ENCODE data around the gene MAPK11. TPM values are rescaled to one million over a fixed set of nuclear protein-coding genes. Genes with fewer than 3 reads are reported as not detected.

Gene MAPK11
- total RNA-seq, 2 experiments from 2014 or later = 5.9 to 6.2 TPM

DNA sequence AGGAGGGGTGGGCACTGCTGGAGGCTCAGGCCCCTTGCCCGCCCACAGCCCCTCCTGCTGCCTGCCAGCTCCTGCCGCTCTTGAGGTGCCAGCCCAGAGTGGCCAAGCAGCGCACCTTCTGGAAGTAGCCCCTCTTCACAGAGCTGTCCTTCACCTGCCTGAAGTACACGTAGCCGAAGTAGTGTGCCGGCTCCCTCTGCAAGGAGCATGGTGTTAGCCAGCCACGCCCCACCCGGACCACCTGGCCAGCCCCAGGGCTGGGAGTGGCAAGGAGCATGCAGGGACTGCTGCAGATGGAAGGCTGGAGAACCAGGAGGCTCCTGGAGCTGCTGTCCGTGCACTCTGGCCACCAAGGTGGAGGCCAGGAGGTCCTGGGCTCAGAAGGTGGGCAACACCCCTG, 47.0 kb upstream of the MAPK11 start:
- intact Hi-C loops (cut with micrococcal nuclease) = no loop called here
- DNase-seq (no peak), ATAC-seq (no peak)
- Mint-ChIP-seq H3K9me3 (no peaks in the 10 kb centered on the region), H3K4me3 (no peak overlapping the region), H3K27ac (no peak overlapping the region), H3K36me3 (ENCODE audit: low read depth) (no peaks in the 10 kb centered on the region), H3K4me1 (ENCODE audit: low read depth) (peaks cover 8% of the 10 kb centered on the region), H3K27me3 (no peaks in the 10 kb centered on the region)
- CTCF ChIA-PET = no interaction called here
- POLR2A ChIA-PET = interaction anchor here (1.5 to 2.6 kb wide), 2 partner anchors 10 to 70 kb away, joined by 3 to 8 read pairs; partner anchors contain the start of gene DENND6B
- TF ChIP-seq, protein P1, sequence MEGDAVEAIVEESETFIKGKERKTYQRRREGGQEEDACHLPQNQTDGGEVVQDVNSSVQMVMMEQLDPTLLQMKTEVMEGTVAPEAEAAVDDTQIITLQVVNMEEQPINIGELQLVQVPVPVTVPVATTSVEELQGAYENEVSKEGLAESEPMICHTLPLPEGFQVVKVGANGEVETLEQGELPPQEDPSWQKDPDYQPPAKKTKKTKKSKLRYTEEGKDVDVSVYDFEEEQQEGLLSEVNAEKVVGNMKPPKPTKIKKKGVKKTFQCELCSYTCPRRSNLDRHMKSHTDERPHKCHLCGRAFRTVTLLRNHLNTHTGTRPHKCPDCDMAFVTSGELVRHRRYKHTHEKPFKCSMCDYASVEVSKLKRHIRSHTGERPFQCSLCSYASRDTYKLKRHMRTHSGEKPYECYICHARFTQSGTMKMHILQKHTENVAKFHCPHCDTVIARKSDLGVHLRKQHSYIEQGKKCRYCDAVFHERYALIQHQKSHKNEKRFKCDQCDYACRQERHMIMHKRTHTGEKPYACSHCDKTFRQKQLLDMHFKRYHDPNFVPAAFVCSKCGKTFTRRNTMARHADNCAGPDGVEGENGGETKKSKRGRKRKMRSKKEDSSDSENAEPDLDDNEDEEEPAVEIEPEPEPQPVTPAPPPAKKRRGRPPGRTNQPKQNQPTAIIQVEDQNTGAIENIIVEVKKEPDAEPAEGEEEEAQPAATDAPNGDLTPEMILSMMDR (IDR thresholded peaks at IDR 0.05) = no peak

DNA sequence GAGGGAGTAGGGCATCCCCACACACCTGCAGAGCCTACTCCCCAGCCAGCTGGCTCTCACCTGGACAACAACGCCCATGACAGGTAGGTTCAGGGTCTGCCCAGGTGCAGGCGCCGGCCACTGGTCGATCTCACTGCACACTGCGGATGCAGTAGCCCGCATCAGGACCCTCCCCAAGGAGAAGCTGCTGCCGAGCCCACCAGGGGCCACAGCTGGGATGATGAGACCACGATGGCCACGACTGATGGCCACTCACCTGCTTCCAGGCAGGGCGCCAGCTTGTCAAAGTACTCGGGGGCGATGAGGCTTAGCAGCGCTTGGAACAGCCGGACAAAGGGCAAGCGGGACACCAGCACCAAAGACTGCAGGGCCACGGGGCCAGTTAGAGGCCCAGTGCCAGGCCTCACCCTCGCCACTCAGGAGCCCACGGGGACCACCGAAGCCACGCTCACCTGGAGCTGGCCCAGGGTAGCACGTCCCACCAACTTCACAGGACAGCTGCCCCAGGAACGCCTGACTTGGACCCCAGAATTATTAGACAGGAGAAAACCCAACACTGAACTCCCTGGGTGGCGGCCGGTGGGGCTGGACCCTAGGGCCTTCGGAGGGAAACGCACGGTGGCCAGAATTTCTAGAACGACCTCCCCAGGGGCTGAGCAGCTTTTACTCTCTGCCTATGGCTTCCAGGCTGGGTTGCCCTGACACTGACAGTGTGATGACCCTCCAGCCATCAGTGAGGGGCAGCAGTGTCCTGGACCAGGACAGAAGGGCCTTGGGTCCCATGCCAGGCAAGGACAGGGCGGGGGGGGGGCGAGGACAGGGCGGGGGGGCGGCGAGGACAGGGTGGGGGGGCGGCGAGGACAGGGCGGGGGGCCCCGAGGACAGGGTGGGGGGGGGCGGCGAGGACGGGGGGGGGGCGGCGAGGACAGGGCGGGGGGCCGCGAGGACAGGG, 46.2 kb upstream of the MAPK11 start:
- no peaks in the 10 kb centered on the region for H3K36me3 Mint-ChIP-seq (ENCODE audit: low read depth)
- TF ChIP-seq, protein P1 (IDR thresholded peaks at IDR 0.05) = no peak
- H3K4me3 Mint-ChIP-seq = no peak overlapping the region
- no peak for ATAC-seq
- no peaks in the 10 kb centered on the region for H3K27me3 Mint-ChIP-seq
- CTCF ChIA-PET = interaction anchor here (1.3 to 3.3 kb wide), 2 partner anchors 10 to 25 kb away, joined by 5 to 19 read pairs; partner anchors contain the start of gene DENND6B
- no peak for DNase-seq
- no peaks in the 10 kb centered on the region for H3K9me3 Mint-ChIP-seq
- H3K4me1 Mint-ChIP-seq (ENCODE audit: low read depth) = peaks cover 8% of the 10 kb centered on the region
- POLR2A ChIA-PET = interaction anchor here (0.9 to 2.6 kb wide), 5 partner anchors 8 to 193 kb away, joined by 3 to 8 read pairs (median 4); partner anchors contain the start of gene DENND6B
- intact Hi-C loops (cut with micrococcal nuclease) = no loop called here
- no peak overlapping the region for H3K27ac Mint-ChIP-seq

DNA sequence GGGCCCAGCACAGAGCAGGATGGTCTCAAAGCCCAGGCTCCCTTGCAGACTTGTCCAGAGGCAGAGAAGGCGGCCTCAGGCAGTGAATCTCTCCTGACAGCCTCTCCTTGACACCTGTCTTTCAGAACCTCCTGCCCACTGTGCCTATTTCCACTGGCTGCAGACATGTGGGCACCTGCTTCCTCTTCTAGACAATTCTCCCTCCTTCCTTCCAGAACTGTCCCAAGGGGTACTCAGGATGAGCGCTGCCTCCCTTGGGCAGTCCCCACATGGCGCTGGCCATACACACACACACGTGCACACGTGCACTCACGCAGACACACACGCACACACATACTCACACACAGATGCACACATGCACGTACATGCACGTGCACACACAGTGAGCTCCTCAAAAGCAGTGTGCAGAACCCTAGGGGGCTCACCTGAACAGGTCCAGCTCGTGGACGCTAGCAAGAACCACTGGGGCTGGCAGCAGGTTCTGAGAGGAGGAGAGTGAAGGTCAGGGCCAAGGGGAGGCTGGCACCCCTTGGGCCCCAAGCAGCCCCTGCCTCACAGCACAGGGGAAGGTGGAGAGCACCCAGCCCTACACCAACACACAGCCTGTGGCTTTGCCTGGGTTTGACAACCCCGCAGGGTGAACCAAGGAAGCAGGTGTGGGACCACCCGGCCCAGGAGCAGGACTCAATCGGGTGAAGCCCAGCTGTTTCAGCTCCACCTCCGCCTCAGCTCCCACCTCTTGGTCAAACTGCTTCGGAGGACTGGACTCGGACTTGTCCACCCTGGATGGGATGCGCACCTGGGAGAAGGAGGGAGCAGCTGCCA, 45.3 kb upstream of the MAPK11 start:
- intact Hi-C loops (cut with micrococcal nuclease) = no loop called here
- peak overlapping the region; percentile 43 for H3K27ac Mint-ChIP-seq
- H3K4me1 Mint-ChIP-seq (ENCODE audit: low read depth) = peaks cover 8% of the 10 kb centered on the region

DNA sequence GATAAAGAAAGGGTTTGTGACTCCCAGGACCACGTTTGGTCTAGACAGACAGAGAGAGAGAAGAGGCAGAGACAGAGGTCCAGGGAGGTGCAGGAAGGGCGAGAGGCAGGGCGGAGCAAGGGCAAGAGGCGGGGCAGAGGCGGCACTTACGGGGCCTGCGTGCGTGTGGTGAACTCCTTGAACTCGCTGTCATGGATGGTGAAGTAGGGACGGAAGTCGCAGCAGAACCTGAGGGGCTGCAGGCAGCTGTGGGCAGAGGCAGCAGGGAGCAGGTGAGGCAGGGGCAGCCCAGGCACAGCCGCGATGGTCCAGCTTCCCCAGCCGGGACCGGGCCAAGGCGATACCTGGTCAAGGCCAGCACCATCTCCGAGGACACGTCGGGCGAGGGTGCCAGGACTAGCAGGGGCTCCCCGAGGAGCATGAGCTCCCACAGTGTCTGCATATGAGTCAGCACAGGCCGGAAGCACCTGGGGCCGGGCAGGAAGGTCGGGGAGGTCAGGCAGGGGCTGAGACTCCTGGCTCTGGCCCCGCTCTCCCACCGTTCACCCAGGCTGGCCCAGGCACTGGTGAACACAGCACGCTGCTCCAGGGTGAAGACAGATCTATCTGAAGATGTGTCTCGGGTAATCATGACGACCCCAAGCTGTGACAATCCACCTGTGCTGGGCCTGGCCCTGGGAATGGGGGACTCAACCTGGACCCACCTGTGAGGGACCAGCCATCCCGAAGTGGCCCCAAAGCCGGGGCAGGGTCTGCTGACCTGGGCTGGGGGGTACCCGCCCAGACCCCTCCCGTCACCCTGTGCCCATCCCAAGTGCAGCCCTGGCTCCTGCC, 44.5 kb upstream of the MAPK11 start:
- H3K4me3 Mint-ChIP-seq = peak overlapping the region; percentile 84
- DNase-seq = peak; percentile 91
- no peaks in the 10 kb centered on the region for H3K9me3 Mint-ChIP-seq
- TF ChIP-seq, protein P1 (IDR thresholded peaks at IDR 0.05) = no peak
- H3K4me1 Mint-ChIP-seq (ENCODE audit: low read depth) = peaks cover 8% of the 10 kb centered on the region
- intact Hi-C loops (cut with micrococcal nuclease) = no loop called here
- CTCF ChIA-PET = interaction anchor here (1.0 to 3.3 kb wide), 4 partner anchors 12 to 39 kb away, joined by 3 to 19 read pairs (median 5); partner anchors contain the start of gene DENND6B
- POLR2A ChIA-PET = interaction anchor here (0.6 to 2.2 kb wide), 8 partner anchors 10 to 71 kb away, joined by 3 to 9 read pairs (median 6); no protein-coding TSS in a partner anchor
- H3K27me3 Mint-ChIP-seq = no peaks in the 10 kb centered on the region
- H3K36me3 Mint-ChIP-seq (ENCODE audit: low read depth) = no peaks in the 10 kb centered on the region
- ATAC-seq = peak; percentile 97
- peak overlapping the region; percentile 91 for H3K27ac Mint-ChIP-seq

More for the DNA sequence above, 45.3 kb upstream of the MAPK11 start:
- Mint-ChIP-seq H3K27me3 (no peaks in the 10 kb centered on the region), H3K9me3 (no peaks in the 10 kb centered on the region), H3K36me3 (ENCODE audit: low read depth) (no peaks in the 10 kb centered on the region), H3K4me3 (peak overlapping the region; percentile 84)
- ChIA-PET POLR2A (interaction anchor here (0.6 to 2.6 kb wide), 7 partner anchors 9 to 193 kb away, joined by 3 to 8 read pairs (median 4); partner anchors contain the start of gene DENND6B), CTCF (interaction anchor here (1.3 to 3.3 kb wide), 3 partner anchors 11 to 40 kb away, joined by 5 to 19 read pairs (median 5); partner anchors contain the start of gene DENND6B)
- no peak for DNase-seq
- TF ChIP-seq, protein P1 (IDR thresholded peaks at IDR 0.05) = no peak
- ATAC-seq = no peak
